Measurements from ENCODE around the gene EFCAB11.

The EFCAB11 gene

GRCh38 chr14:89926694-89927093 is 27.8 kb downstream of the EFCAB11 start:
- TF ChIP-seq CTCF (IDR thresholded peaks at IDR 0.05; ENCODE audit: low read depth, low read length): no peak
- peak; percentile 69 to 84 for DNase-seq (ENCODE audit: low read depth in 2 of 2)

GRCh38 chr14:89924268-89924667 is 30.3 kb downstream of the EFCAB11 start:
- no peak for TF ChIP-seq CTCF (IDR thresholded peaks at IDR 0.05; ENCODE audit: low read depth, low read length)
- no peak for DNase-seq (ENCODE audit: low read depth in 2 of 2)

More at GRCh38 chr14:89926694-89927093, 27.8 kb downstream of the EFCAB11 start:
- no peak overlapping the region for H3K4me3 ChIP-seq (replicated peaks in 1 of 2; ENCODE audit: low read depth in 2 of 2, low read length in 2 of 2)

GRCh38 chr14:89922031-89922907 is 32.3 kb downstream of the EFCAB11 start:
- H3K4me3 ChIP-seq (replicated peaks in 1 of 2; ENCODE audit: low read depth in 2 of 2, low read length in 2 of 2): no peak overlapping the region
- TF ChIP-seq CTCF (IDR thresholded peaks at IDR 0.05; ENCODE audit: low read depth, low read length): no peak
- DNase-seq (ENCODE audit: low read depth in 2 of 2): peak; percentile 76 to 97

More at GRCh38 chr14:89924268-89924667, 30.3 kb downstream of the EFCAB11 start:
- no peak overlapping the region for H3K4me3 ChIP-seq (replicated peaks in 1 of 2; ENCODE audit: low read depth in 2 of 2, low read length in 2 of 2)

GRCh38 chr14:89921346-89921745 is 33.2 kb downstream of the EFCAB11 start:
- TF ChIP-seq CTCF (IDR thresholded peaks at IDR 0.05; ENCODE audit: low read depth, low read length): no peak
- DNase-seq (ENCODE audit: low read depth in 2 of 2): peak in 1 of 2 donors; percentile 45

GRCh38 chr14:89920056-89920455 is 34.5 kb downstream of the EFCAB11 start:
- no peak for DNase-seq (ENCODE audit: low read depth in 2 of 2)

More at GRCh38 chr14:89921346-89921745, 33.2 kb downstream of the EFCAB11 start:
- H3K4me3 ChIP-seq (replicated peaks in 1 of 2; ENCODE audit: low read depth in 2 of 2, low read length in 2 of 2): no peak overlapping the region

GRCh38 chr14:89918721-89919120 is 35.8 kb downstream of the EFCAB11 start:
- H3K4me3 ChIP-seq (replicated peaks in 1 of 2; ENCODE audit: low read depth in 2 of 2, low read length in 2 of 2): no peak overlapping the region
- DNase-seq (ENCODE audit: low read depth in 2 of 2): no peak
- no peak for TF ChIP-seq CTCF (IDR thresholded peaks at IDR 0.05; ENCODE audit: low read depth, low read length)

More at GRCh38 chr14:89920056-89920455, 34.5 kb downstream of the EFCAB11 start:
- TF ChIP-seq CTCF (IDR thresholded peaks at IDR 0.05; ENCODE audit: low read depth, low read length): no peak
- no peak overlapping the region for H3K4me3 ChIP-seq (replicated peaks in 1 of 2; ENCODE audit: low read depth in 2 of 2, low read length in 2 of 2)
